ENCODE measurements around the gene EGFR.

Gene EGFR

DNA sequence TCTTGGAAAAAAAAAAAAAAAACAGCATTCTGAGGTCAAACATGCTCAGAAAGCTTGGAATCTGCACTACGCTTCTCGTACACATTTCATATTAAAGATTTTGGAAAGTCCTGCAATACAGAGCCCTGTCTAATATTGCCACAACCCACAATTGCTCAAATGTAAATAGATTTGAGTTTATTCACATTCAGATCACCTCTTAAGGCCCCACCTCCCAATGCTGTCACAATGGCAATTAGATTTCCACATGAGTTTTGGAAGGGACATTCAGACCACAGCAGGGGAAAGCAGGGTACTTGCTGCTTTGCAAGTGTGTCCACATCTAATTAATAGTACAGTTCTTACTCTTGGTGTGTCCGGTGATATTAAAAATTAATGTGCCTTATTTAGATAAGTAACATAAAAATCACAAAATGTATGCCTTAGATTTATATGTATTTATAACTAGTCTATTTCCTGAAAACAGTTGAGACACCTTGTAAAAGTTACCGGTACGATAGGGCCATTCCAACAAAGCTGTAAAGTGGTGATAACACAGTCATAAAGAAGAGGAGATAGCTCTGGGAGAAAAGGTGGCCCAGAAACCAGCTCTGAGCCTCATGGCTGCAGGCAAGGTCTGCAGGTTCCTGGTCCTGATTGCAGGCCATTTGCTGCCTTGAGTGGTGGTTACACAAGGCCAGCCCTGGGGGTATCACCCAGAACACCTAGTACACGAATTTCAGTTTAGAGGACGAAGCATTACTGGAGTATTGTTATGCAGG is 27.9 kb downstream of the EGFR start:
- Mint-ChIP-seq H3K4me1 (no peaks in the 10 kb centered on the region), H3K27ac (no peak overlapping the region), H3K9me3 (no peaks in the 10 kb centered on the region), H3K27me3 (peaks cover 2% of the 10 kb centered on the region), H3K4me3 (no peak overlapping the region), H3K36me3 (no peaks in the 10 kb centered on the region)

GRCh38 chr7:55048221-55048859 is 29.5 kb downstream of the EGFR start:
- H3K36me3 Mint-ChIP-seq, result no peaks in the 10 kb centered on the region
- no peaks in the 10 kb centered on the region for H3K4me1 Mint-ChIP-seq
- H3K9me3 Mint-ChIP-seq, result no peaks in the 10 kb centered on the region
- no peak overlapping the region for H3K4me3 Mint-ChIP-seq
- H3K27ac Mint-ChIP-seq, result no peak overlapping the region
- H3K27me3 Mint-ChIP-seq, result no peaks in the 10 kb centered on the region

GRCh38 chr7:55050281-55050680 is 31.5 kb downstream of the EGFR start:
- H3K4me1 Mint-ChIP-seq, result no peaks in the 10 kb centered on the region
- H3K36me3 Mint-ChIP-seq, result no peaks in the 10 kb centered on the region
- no peak overlapping the region for H3K4me3 Mint-ChIP-seq
- no peaks in the 10 kb centered on the region for H3K9me3 Mint-ChIP-seq
- H3K27me3 Mint-ChIP-seq, result peaks cover 2% of the 10 kb centered on the region
- no peak overlapping the region for H3K27ac Mint-ChIP-seq

GRCh38 chr7:55052081-55052480 is 33.3 kb downstream of the EGFR start:
- Mint-ChIP-seq H3K27me3 (peaks cover 2% of the 10 kb centered on the region), H3K9me3 (no peaks in the 10 kb centered on the region), H3K4me1 (no peaks in the 10 kb centered on the region), H3K27ac (no peak overlapping the region), H3K36me3 (no peaks in the 10 kb centered on the region), H3K4me3 (no peak overlapping the region)

GRCh38 chr7:55052741-55053427 is 34.1 kb downstream of the EGFR start:
- Mint-ChIP-seq H3K9me3 (no peaks in the 10 kb centered on the region), H3K27me3 (peaks cover 2% of the 10 kb centered on the region)

GRCh38 chr7:55053651-55054571 is 35.1 kb downstream of the EGFR start:
- Mint-ChIP-seq H3K27me3 (peaks cover 2% of the 10 kb centered on the region), H3K4me1 (no peaks in the 10 kb centered on the region), H3K4me3 (no peak overlapping the region), H3K27ac (no peak overlapping the region), H3K9me3 (no peaks in the 10 kb centered on the region), H3K36me3 (no peaks in the 10 kb centered on the region)

More at GRCh38 chr7:55052741-55053427, 34.1 kb downstream of the EGFR start:
- Mint-ChIP-seq H3K4me1 (no peaks in the 10 kb centered on the region), H3K27ac (no peak overlapping the region), H3K4me3 (no peak overlapping the region), H3K36me3 (no peaks in the 10 kb centered on the region)

DNA sequence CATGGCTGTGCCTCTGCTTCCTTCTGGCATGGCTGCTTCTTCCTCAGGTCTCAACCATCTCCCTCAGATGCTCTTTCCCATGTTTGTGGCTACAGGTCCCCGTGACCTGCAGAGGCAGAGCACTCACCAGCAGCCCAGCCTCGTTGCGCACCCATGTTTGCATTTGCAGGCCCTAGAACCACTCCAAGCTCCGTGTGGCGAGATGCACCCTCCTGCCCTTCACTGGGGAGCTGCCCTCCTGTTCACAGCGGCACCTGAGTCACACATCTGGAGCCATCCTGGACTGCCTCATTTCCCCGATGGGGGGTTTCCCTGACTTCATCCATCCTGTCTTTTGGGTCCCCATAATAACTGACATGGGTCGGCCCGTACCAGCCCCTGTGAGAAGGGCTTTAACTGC is 35.9 kb downstream of the EGFR start:
- Mint-ChIP-seq H3K36me3 (no peaks in the 10 kb centered on the region), H3K9me3 (no peaks in the 10 kb centered on the region), H3K4me1 (no peaks in the 10 kb centered on the region), H3K27ac (no peak overlapping the region), H3K4me3 (no peak overlapping the region), H3K27me3 (peaks cover 2% of the 10 kb centered on the region)

DNA sequence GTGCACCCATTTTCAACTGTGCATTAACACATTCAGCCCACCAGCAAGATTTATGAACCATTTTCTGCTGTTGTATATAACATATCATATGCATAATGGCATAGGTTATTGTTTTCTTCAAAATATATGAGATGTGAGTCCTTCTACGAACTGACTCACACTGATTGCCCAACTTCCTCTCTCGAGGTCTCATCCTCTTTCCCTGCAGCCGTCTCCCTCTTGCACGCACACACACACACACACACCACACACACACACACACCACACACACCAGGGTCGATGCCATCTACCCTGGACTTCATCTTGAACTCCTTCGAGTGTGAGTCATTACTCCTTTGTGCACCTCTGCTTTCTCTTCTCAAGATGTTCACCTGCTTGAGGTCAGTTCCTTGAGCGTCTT is 36.7 kb downstream of the EGFR start:
- Mint-ChIP-seq H3K27me3 (peaks cover 2% of the 10 kb centered on the region), H3K36me3 (no peaks in the 10 kb centered on the region), H3K9me3 (no peaks in the 10 kb centered on the region), H3K27ac (no peak overlapping the region), H3K4me1 (no peaks in the 10 kb centered on the region), H3K4me3 (no peak overlapping the region)

- peaks cover 2% of the 10 kb centered on the region for H3K27me3 Mint-ChIP-seq
- H3K4me3 Mint-ChIP-seq, result no peak overlapping the region
- no peaks in the 10 kb centered on the region for H3K4me1 Mint-ChIP-seq
- no peak overlapping the region for H3K27ac Mint-ChIP-seq
- H3K9me3 Mint-ChIP-seq, result no peaks in the 10 kb centered on the region
- no peaks in the 10 kb centered on the region for H3K36me3 Mint-ChIP-seq
Observed at GRCh38 chr7:55056068-55056467, 37.3 kb downstream of the EGFR start.

GRCh38 chr7:55056577-55057480 is 38.0 kb downstream of the EGFR start:
- Mint-ChIP-seq H3K27ac (no peak overlapping the region), H3K4me1 (no peaks in the 10 kb centered on the region), H3K27me3 (peaks cover 4% of the 10 kb centered on the region), H3K4me3 (no peak overlapping the region), H3K9me3 (no peaks in the 10 kb centered on the region), H3K36me3 (no peaks in the 10 kb centered on the region)

DNA sequence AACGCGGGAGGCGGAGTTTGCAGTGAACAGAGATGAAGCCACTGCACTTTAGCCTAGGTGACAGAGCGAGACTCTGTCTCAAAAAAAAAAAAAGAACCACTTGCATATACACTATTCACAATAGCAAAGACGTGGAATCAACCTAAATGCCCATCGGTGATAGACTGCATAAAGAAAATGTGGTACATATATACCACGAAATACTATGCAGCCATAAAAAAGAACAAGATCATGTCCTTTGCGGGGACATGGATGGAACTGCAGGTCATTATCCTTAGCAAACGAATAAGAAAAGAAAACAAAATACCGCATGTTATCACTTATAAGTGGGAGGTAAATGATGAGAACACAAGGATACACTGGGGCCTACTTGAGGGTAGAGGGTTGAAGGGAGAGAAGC is 39.5 kb downstream of the EGFR start:
- peaks cover 9% of the 10 kb centered on the region for H3K27me3 Mint-ChIP-seq
- H3K4me1 Mint-ChIP-seq, result no peaks in the 10 kb centered on the region
- H3K4me3 Mint-ChIP-seq, result no peak overlapping the region
- no peaks in the 10 kb centered on the region for H3K36me3 Mint-ChIP-seq
- H3K27ac Mint-ChIP-seq, result no peak overlapping the region
- H3K9me3 Mint-ChIP-seq, result no peaks in the 10 kb centered on the region

GRCh38 chr7:55059021-55059420 is 40.2 kb downstream of the EGFR start:
- Mint-ChIP-seq H3K4me3 (no peak overlapping the region), H3K36me3 (no peaks in the 10 kb centered on the region), H3K27me3 (peaks cover 8% of the 10 kb centered on the region), H3K27ac (no peak overlapping the region), H3K9me3 (no peaks in the 10 kb centered on the region), H3K4me1 (no peaks in the 10 kb centered on the region)

GRCh38 chr7:55060085-55060484 is 41.3 kb downstream of the EGFR start:
- H3K27me3 Mint-ChIP-seq, result peaks cover 7% of the 10 kb centered on the region
- H3K36me3 Mint-ChIP-seq, result no peaks in the 10 kb centered on the region
- H3K27ac Mint-ChIP-seq, result no peak overlapping the region
- no peaks in the 10 kb centered on the region for H3K4me1 Mint-ChIP-seq
- no peak overlapping the region for H3K4me3 Mint-ChIP-seq
- H3K9me3 Mint-ChIP-seq, result no peaks in the 10 kb centered on the region

- H3K27me3 Mint-ChIP-seq, result peaks cover 7% of the 10 kb centered on the region
- no peak overlapping the region for H3K27ac Mint-ChIP-seq
- no peaks in the 10 kb centered on the region for H3K9me3 Mint-ChIP-seq
- no peaks in the 10 kb centered on the region for H3K36me3 Mint-ChIP-seq
- no peaks in the 10 kb centered on the region for H3K4me1 Mint-ChIP-seq
- no peak overlapping the region for H3K4me3 Mint-ChIP-seq
Observed at GRCh38 chr7:55060636-55061022, 41.8 kb downstream of the EGFR start.
